DMS114 treated with DMSO at 0.1 percent for 48 hours (cell line): ENCODE measurements around the gene ARHGAP27.
"Not testable (repeated sequence)": the region's sequence is repeated elsewhere in the genome, so short reads cannot be mapped to it uniquely, and the experiment has no call there.

Source experiments
- DNase-seq: peaks from one replicate; lab custom pipeline; 2025; ENCODE audit not compliant: unreplicated experiment; lab: John Stamatoyannopoulos, UW

ARHGAP27 gene, protein sequence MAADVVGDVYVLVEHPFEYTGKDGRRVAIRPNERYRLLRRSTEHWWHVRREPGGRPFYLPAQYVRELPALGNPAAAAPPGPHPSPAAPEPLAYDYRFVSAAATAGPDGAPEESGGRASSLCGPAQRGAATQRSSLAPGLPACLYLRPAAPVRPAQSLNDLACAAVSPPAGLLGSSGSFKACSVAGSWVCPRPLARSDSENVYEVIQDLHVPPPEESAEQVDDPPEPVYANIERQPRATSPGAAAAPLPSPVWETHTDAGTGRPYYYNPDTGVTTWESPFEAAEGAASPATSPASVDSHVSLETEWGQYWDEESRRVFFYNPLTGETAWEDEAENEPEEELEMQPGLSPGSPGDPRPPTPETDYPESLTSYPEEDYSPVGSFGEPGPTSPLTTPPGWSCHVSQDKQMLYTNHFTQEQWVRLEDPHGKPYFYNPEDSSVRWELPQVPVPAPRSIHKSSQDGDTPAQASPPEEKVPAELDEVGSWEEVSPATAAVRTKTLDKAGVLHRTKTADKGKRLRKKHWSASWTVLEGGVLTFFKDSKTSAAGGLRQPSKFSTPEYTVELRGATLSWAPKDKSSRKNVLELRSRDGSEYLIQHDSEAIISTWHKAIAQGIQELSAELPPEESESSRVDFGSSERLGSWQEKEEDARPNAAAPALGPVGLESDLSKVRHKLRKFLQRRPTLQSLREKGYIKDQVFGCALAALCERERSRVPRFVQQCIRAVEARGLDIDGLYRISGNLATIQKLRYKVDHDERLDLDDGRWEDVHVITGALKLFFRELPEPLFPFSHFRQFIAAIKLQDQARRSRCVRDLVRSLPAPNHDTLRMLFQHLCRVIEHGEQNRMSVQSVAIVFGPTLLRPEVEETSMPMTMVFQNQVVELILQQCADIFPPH

GRCh38 chr17:45432405-45433158 is at the start of gene ARHGAP27:
Gene ARHGAP27 (minus strand): TSS chr17:45432870. CDS start chr17:45430279, 2,591 bp downstream.
- no peak for DNase-seq

DNA sequence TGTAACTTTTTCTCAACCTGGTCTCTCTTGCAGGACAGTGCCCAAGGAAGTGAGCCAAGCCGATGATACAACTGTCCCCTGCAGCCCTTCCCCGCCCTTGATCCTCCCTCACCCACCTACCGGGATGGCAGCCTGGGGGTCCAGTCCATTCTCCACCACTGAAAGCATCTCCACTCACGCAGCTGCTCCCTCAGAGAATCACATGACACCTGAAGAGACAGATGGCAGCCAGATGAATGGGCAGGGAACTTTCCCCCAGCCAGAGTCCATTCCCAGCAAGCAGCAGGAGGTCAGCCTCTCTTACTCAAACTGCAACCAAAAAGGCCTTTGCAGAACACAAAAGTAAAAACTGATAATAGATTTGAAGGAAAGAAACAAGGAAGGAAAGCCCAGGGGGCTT is 49.6 kb upstream of the ARHGAP27 start:
- DNase-seq: not testable (repeated sequence)

GRCh38 chr17:45475436-45475835 is 42.8 kb upstream of the ARHGAP27 start:
- DNase-seq: not testable (repeated sequence)

DNA sequence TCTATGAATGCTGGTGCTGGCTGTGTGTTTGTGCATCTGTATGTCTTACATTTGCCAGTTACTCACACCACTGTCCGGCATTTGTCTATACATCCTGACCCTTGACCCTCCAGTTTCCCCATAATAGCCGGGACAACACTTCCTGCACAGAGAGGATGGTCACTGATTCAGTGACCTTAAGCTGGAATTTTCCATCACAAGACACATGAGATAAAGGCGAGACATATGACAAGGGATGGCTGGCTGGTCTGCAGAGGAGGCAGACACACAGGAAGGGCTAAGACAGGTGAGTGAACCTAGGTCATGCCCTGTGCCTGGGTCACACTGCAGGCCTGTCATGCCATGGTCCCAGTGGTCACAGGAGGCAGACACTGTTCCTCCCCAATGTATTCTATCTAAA is 39.6 kb upstream of the ARHGAP27 start:
- DNase-seq: not testable (repeated sequence)

GRCh38 chr17:45469204-45469563 is 36.5 kb upstream of the ARHGAP27 start:
- not testable (repeated sequence) for DNase-seq

DNA sequence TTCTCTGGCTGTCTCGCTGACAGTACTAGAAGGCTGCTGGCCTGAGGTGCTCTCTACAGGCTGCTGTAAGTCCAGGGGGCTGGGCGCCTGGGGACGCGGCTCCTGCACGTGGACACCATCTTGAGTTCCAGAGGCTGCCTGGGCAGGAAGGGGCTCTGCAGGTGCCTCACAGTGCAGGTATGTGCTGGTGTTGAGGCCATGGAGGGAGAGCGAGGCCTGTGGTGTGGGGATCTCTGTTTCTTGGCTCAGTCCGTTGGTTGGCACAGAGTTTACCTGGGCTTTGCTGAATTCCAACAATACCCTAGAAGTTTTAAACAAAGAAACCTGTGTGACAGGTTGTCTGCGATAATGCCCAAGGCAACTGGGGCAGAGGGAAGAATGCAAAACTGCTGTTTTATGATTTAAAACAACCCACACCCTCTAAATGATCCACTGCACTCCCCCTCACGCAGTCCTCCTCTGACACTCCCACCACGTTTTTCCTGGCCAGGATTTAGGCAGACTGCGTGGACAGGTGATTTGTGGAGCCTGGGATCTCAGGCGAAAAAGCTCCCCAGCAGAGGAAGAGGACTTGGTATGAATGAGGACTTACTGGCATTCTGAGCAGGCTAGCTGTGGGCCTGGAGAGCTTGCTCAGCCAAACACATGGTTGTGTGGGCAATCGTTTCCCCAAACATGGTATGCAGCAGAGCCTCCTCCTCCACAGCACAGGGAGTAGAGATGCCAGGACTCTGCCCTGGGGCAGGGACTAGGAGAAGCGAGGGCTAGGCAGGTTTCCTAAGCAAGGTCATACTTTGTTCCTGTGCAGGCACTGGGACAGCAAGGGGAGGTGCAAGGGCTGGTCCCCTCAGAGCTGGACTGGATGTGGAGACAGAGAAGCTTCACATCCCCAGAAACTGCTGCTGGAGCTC is 35.9 kb upstream of the ARHGAP27 start:
- DNase-seq: not testable (repeated sequence)

GRCh38 chr17:45461524-45462327 is 29.1 kb upstream of the ARHGAP27 start:
- DNase-seq: not testable (repeated sequence)

- not testable (repeated sequence) for DNase-seq
Measured at GRCh38 chr17:45460422-45460821, 27.8 kb upstream of the ARHGAP27 start.

DNA sequence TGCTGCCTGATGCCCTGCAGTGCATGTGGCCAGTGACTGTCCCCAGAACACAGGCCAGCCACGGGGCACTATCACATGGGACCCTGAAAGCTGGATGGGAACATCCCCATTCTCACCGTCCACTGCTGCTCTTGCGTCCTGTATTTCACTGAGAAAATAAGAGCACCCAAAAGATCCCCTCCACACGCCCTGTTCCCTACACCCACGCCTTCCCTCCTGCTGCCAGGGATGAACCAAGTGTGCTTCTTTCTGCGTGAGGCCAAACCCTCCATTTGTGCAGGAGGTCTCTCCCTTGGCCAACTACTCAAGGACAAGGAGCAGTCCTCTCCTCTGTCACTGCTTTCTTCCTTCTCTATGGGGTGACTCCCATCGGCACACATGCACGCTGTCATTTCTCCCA is 21.7 kb upstream of the ARHGAP27 start:
- not testable (repeated sequence) for DNase-seq

DNA sequence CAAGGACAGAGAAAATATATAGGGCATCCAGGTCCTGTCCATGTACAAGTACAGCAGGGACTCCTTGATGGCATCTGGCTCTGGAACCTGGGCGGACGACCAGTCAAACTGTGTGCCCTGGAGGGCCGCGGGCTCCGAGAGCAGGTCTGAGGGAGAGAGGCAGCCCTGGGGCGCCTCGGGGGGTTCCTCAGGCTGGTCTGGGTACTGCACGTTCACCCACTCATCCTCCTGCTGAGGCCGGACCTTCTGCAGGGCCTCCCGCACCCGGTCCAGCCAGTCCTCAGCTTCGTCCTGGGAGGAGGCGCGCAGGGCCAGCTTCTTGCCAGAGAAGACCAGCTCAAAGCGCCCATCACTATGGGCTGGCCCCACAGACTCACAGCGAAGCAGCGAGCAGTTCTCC is 21.1 kb upstream of the ARHGAP27 start:
- not testable (repeated sequence) for DNase-seq

GRCh38 chr17:45453225-45453534 is 20.5 kb upstream of the ARHGAP27 start:
- DNase-seq: not testable (repeated sequence)

- not testable (repeated sequence) for DNase-seq
Measured at GRCh38 chr17:45452329-45453224, 19.9 kb upstream of the ARHGAP27 start.

DNA sequence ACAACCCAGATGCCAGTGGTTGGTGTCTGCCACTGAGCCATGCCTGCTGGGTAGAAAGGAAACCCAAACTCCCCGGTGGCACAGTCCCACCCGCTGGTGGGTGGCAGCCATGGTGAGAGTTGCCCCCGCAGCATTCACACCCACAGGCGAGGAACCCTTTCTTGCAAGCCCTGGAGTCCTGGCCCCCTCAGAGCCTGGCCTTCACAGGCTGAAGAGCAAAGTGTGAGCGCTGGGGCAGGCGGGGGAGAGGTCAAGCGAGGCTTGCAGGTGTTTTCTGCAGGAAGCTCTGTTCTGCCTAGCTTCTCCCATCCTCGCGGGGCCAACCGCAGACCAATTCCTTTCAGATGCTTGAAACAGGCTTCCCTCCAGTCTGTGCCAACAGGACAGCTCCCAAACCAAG is 19.0 kb upstream of the ARHGAP27 start:
- not testable (repeated sequence) for DNase-seq

DNA sequence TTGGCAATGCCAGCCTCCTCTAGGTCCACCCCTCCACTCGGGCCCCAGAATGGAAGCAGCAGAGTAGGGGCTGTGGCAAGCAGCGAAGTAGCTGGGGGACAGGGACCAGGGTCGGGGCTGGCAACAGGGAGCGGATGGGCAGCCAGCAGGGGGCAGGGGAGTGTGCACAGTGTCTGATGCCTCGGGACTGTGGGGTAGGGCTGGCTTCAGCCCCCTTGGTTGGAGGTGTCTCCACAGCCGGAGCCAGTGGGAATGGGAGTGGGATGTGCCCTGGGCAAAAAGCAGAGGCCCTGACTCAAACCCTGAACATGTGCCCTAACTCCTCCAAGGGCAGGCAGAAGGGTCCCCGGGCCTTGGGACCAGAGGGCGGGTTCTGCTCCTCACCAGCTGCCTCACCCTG is 18.5 kb upstream of the ARHGAP27 start:
- no peak for DNase-seq

DNA sequence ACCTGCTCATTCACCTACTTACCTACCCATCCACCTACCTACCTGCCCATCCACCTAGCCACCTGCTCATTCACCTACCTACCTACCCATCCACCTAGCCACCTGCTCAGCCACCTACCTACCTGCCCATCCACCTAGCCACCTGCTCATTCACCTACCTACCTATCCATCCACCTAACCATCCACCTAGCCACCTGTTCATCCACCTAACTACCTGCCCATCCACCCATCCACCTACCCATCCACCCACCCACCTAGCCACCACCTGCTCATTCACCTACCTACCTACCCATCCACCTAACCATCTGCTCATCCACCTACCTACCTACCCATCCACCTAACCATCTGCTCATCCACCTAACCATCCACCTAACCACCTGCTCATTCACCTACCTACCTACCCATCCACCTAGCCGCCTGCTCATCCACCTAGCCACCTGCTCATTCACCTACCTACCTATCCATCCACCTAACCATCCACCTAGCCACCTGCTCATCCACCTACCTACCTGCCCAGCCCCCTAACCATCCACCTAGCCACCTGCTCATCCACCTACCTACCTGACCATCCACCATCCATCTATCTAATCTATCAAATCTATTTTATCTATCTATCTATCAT is 17.1 kb upstream of the ARHGAP27 start:
- not testable (repeated sequence) for DNase-seq

- not testable (repeated sequence) for DNase-seq
Measured at GRCh38 chr17:45449260-45449659, 16.6 kb upstream of the ARHGAP27 start.

DNA sequence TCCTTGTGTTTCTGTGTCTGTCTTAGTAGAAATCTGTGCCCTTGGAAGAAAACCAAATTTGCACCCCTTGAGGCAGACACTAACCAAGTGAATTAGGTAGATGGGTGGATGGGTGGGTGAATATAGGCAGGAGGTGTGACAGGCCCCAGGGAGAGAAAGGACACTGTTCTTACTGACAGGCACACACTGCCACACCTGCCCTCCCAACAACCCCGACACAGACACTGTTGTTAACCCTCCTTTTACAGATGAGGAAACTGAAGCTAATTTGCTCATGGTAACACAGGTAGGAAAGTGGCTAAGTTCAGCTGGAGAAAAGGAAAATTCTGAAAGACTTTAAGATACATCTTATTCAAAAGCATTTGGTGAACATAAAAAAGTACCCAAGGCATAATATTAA is 15.8 kb upstream of the ARHGAP27 start:
- not testable (repeated sequence) for DNase-seq

DNA sequence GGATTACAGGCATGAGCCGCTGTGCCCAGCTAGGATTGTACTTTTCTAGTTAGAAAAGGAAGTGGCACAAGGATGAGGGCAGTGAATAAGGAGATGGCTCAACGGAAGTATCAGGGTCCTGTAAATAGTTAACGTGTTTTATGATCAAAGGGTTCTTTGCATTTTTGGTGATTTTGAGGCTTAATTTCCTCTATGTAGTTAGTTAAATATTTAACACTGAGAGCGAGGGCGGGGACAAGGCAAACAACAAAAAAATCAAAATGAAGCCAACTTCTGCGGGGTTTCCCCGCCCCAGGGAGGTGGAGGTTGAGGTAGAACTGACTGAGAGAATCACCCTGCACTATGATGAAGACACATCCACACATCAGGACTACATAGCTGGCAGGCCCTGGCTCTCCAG is 15.4 kb upstream of the ARHGAP27 start:
- DNase-seq: not testable (repeated sequence)
